ENCODE results near the gene PDE4D. TPM values are rescaled to one million over a fixed set of nuclear protein-coding genes. Genes with fewer than 3 reads are reported as not detected.

PDE4D gene
- total RNA-seq, 1 experiment from 2014 or later, result 3.6 TPM

GRCh38 chr5:59081693-59082092, 811.8 kb downstream of the PDE4D start:
- no peaks in the 10 kb centered on the region for H3K27me3 ChIP-seq (ENCODE audit: low read length)
- TF ChIP-seq CTCF (conservative IDR thresholded peaks at IDR 0.05; ENCODE audit: low read depth, low read length) (no peak), EZH2phosphoT487 (IDR thresholded peaks at IDR 0.05; ENCODE audit: borderline replicate concordance, low read length) (no peak), EZH2 (IDR thresholded peaks at IDR 0.05; ENCODE audit: low read length, unreplicated experiment) (no peak)
- ATAC-seq (no peak), DNase-seq (no peak)
- no TSS peak for BruUV-seq (replicated peaks)
- ChIA-PET CTCF (no interaction called here), POLR2A (ENCODE audit: unreplicated experiment) (no interaction called here)
- intact Hi-C loops (cut with micrococcal nuclease), result no loop called here
- H3K4me2 ChIP-seq (ENCODE audit: low read length), result no peak overlapping the region
- H3K9ac ChIP-seq (ENCODE audit: low read length), result no peak overlapping the region
- no peak overlapping the region for H3K4me3 ChIP-seq (ENCODE audit: low read length)
- no peaks in the 10 kb centered on the region for H3K36me3 ChIP-seq (ENCODE audit: low read depth, low read length)
- H3K9me2 ChIP-seq (replicated peaks; ENCODE audit: low read length), result no peaks in the 10 kb centered on the region
- H3K4me1 ChIP-seq (ENCODE audit: insufficient read depth, low read length), result 0 out of 2 replicates have a peak, but pooled peaks cover 4% of the 10 kb centered on the region
- no peak overlapping the region for H2AFZ ChIP-seq (ENCODE audit: low read length)
- no peak overlapping the region for H3K27ac ChIP-seq (ENCODE audit: low read length)
- H4K20me1 ChIP-seq (ENCODE audit: low read length), result no peaks in the 10 kb centered on the region
- H3K79me2 ChIP-seq (ENCODE audit: low read length), result no peaks in the 10 kb centered on the region
- H3K9me3 ChIP-seq (ENCODE audit: low read length), result no peaks in the 10 kb centered on the region
- H3F3A ChIP-seq (ENCODE audit: low read length, unreplicated experiment), result no peaks in the 10 kb centered on the region

GRCh38 chr5:59079622-59080620, 813.6 kb downstream of the PDE4D start:
- Histone ChIP-seq H3K4me2 (ENCODE audit: low read length) (no peak overlapping the region), H3F3A (ENCODE audit: low read length, unreplicated experiment) (no peaks in the 10 kb centered on the region), H3K9me3 (ENCODE audit: low read length) (no peaks in the 10 kb centered on the region), H3K36me3 (ENCODE audit: low read depth, low read length) (no peaks in the 10 kb centered on the region), H3K9ac (ENCODE audit: low read length) (no peak overlapping the region), H2AFZ (ENCODE audit: low read length) (0 out of 2 replicates have a peak overlapping the region, but pooled peaks have one; percentile 9), H3K9me2 (replicated peaks; ENCODE audit: low read length) (no peaks in the 10 kb centered on the region), H3K4me1 (ENCODE audit: insufficient read depth, low read length) (0 out of 2 replicates have a peak, but pooled peaks cover 4% of the 10 kb centered on the region), H3K4me3 (ENCODE audit: low read length) (no peak overlapping the region), H4K20me1 (ENCODE audit: low read length) (no peaks in the 10 kb centered on the region), H3K27me3 (ENCODE audit: low read length) (no peaks in the 10 kb centered on the region), H3K79me2 (ENCODE audit: low read length) (no peaks in the 10 kb centered on the region), H3K27ac (ENCODE audit: low read length) (peak overlapping the region; percentile 22)
- BruUV-seq (replicated peaks), result no TSS peak
- intact Hi-C loops (cut with micrococcal nuclease), result no loop called here
- CTCF ChIA-PET, result no interaction called here
- ATAC-seq, result peak; percentile 48; the same call in 1 of the 2 replicates
- TF ChIP-seq EZH2phosphoT487 (IDR thresholded peaks at IDR 0.05; ENCODE audit: borderline replicate concordance, low read length), result no peak
- TF ChIP-seq EZH2 (IDR thresholded peaks at IDR 0.05; ENCODE audit: low read length, unreplicated experiment), result no peak
- no peak for TF ChIP-seq CTCF (conservative IDR thresholded peaks at IDR 0.05; ENCODE audit: low read depth, low read length)
- POLR2A ChIA-PET (ENCODE audit: unreplicated experiment), result no interaction called here
- peak; percentile 54 for DNase-seq
